ENCODE results near the gene VTI1A. TPM values are rescaled to one million over a fixed set of nuclear protein-coding genes. Genes with fewer than 3 reads are reported as not detected.
A peak's percentile ranks its signal among the peaks of the same experiment; 100 is the strongest.

The VTI1A gene
- total and polyA plus RNA-seq, 2 of the 13 experiments (the other 11 are each of a cell fraction or from before 2014, with no cell fraction given) = 11.7 to 32.7 TPM

DNA sequence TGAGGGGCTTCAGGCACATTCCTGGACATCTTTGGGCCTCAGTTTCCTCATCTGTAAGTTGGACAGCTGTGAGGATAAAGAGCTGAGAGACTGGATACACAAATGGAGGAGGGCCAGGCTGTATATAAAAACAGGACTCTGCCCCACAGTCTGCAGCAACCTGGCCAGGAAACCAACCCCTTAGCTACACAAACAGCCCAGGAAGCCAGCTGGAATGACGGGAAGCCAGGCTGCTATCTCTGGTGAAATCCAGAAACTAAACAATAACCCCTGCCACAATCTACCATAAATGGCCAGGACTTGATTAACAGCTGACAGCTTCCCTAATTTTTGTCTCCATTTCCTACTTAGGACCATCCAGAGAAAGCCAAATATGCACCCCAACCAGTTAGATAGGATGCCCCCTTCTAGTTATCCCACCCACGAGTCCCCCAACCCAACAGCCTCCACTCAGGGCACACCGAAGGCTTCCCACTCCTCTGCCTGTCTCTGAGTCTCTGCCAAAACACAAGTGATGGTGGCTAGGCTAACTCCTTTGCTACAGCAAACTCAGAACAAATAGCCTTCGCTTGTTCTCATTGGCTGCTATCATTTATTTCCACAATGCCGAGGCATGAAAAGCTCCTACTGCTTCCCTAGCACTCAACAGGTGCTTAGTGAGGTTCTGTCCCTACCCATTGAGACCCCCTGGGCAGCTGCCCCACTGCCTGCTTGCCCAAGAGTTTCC is 393.1 kb downstream of the VTI1A start (continued):
- TF ChIP-seq, protein P1, sequence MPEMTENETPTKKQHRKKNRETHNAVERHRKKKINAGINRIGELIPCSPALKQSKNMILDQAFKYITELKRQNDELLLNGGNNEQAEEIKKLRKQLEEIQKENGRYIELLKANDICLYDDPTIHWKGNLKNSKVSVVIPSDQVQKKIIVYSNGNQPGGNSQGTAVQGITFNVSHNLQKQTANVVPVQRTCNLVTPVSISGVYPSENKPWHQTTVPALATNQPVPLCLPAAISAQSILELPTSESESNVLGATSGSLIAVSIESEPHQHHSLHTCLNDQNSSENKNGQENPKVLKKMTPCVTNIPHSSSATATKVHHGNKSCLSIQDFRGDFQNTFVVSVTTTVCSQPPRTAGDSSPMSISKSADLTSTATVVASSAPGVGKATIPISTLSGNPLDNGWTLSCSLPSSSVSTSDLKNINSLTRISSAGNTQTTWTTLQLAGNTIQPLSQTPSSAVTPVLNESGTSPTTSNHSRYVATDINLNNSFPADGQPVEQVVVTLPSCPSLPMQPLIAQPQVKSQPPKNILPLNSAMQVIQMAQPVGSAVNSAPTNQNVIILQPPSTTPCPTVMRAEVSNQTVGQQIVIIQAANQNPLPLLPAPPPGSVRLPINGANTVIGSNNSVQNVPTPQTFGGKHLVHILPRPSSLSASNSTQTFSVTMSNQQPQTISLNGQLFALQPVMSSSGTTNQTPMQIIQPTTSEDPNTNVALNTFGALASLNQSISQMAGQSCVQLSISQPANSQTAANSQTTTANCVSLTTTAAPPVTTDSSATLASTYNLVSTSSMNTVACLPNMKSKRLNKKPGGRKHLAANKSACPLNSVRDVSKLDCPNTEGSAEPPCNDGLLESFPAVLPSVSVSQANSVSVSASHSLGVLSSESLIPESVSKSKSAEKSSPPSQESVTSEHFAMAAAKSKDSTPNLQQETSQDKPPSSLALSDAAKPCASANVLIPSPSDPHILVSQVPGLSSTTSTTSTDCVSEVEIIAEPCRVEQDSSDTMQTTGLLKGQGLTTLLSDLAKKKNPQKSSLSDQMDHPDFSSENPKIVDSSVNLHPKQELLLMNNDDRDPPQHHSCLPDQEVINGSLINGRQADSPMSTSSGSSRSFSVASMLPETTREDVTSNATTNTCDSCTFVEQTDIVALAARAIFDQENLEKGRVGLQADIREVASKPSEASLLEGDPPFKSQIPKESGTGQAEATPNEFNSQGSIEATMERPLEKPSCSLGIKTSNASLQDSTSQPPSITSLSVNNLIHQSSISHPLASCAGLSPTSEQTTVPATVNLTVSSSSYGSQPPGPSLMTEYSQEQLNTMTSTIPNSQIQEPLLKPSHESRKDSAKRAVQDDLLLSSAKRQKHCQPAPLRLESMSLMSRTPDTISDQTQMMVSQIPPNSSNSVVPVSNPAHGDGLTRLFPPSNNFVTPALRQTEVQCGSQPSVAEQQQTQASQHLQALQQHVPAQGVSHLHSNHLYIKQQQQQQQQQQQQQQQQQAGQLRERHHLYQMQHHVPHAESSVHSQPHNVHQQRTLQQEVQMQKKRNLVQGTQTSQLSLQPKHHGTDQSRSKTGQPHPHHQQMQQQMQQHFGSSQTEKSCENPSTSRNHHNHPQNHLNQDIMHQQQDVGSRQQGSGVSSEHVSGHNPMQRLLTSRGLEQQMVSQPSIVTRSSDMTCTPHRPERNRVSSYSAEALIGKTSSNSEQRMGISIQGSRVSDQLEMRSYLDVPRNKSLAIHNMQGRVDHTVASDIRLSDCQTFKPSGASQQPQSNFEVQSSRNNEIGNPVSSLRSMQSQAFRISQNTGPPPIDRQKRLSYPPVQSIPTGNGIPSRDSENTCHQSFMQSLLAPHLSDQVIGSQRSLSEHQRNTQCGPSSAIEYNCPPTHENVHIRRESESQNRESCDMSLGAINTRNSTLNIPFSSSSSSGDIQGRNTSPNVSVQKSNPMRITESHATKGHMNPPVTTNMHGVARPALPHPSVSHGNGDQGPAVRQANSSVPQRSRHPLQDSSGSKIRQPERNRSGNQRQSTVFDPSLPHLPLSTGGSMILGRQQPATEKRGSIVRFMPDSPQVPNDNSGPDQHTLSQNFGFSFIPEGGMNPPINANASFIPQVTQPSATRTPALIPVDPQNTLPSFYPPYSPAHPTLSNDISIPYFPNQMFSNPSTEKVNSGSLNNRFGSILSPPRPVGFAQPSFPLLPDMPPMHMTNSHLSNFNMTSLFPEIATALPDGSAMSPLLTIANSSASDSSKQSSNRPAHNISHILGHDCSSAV (CRISPR knock-in tag; IDR thresholded peaks at IDR 0.05; ENCODE audit: borderline replicate concordance) = no peak
- no peak for TF ChIP-seq NR2F6 (IDR thresholded peaks at IDR 0.05)
- peak; percentile 13; the same call in 1 of the 2 replicates for TF ChIP-seq NR2F6 (CRISPR knock-in tag; IDR thresholded peaks at IDR 0.05)

DNA sequence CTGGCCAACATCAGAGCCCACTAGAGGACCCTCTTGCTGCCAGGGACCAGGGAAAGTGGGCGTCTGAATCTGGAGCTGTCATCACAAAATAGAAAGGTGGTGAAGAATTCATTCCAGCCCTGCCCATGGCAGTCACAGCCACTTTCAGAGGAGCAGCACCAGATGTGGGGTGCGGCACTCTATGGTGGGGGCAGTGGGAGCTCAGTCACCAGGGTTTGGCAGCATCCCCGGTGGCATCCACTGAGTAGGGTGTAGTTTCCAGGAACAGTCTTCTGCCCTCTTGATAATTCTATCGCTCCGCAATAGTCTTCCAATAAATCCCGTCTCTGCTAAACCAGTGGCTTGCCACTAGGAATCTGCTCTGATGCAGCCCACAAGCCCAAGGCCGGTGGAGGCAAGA is 394.5 kb downstream of the VTI1A start:
- H3K4me1 ChIP-seq (ENCODE audit: insufficient read depth, low read length) = peaks cover 46% of the 10 kb centered on the region
- H3K79me2 ChIP-seq (ENCODE audit: insufficient read depth, low read length) = no peaks in the 10 kb centered on the region
- no peak for FAIRE-seq
- intact Hi-C loops (cut with micrococcal nuclease; ENCODE audit: unreplicated experiment) (loop anchor here (5.0 kb wide), 1 partner anchor 51 kb away; no protein-coding TSS in a partner anchor), in situ Hi-C loops (cut with HindIII; ENCODE audit: extremely low pct_ligation_motif_present, low pct_unique_long_range_greater_than_20kb) (no loop called here)
- no peak for ATAC-seq
- no TSS peak for BruUV-seq (replicated peaks)
- WGBS (ENCODE audit: low lambda C conversion rate) = 91% methylated on average over 7 of the region's 7 CpGs
- H3K4me2 ChIP-seq (ENCODE audit: low read depth, low read length) = no peak overlapping the region
- no peak overlapping the region for H3K9ac ChIP-seq (ENCODE audit: insufficient read depth, low read depth, low read length)
- no peak for DNase-seq (ENCODE audit: low spot score)
- H4K20me1 ChIP-seq (ENCODE audit: insufficient read depth, low read length) = no peaks in the 10 kb centered on the region
- H3K27me3 ChIP-seq (ENCODE audit: control insufficient read depth in 1 of 2, insufficient read depth in 2 of 2, low read length in 2 of 2) = no peaks in the 10 kb centered on the region
- ChIA-PET CTCF (ENCODE audit: low intra/inter-chr PET ratio, low total read pairs) (no interaction called here), POLR2A (no interaction called here)
- H3K36me3 ChIP-seq (replicated peaks in 1 of 2; ENCODE audit: control insufficient read depth in 1 of 2, insufficient read depth in 2 of 2, low read length in 2 of 2) = no peaks in the 10 kb centered on the region
- no peak overlapping the region for H3K4me3 ChIP-seq (replicated peaks in 1 of 3; ENCODE audit: insufficient read depth in 1 of 3, low read depth in 2 of 3, low read length in 3 of 3)
- H3K27ac ChIP-seq (ENCODE audit: extremely low read length, insufficient read depth, low read length) = no peak overlapping the region
- no peak overlapping the region for H2AFZ ChIP-seq (ENCODE audit: low read length)
- no peaks in the 10 kb centered on the region for H3K9me3 ChIP-seq (ENCODE audit: low read length)
- TF ChIP-seq ZNF451 (CRISPR knock-in tag; IDR thresholded peaks at IDR 0.05) (no peak), ZNF891 (CRISPR knock-in tag; IDR thresholded peaks at IDR 0.05) (no peak)
- TF ChIP-seq, protein P2, sequence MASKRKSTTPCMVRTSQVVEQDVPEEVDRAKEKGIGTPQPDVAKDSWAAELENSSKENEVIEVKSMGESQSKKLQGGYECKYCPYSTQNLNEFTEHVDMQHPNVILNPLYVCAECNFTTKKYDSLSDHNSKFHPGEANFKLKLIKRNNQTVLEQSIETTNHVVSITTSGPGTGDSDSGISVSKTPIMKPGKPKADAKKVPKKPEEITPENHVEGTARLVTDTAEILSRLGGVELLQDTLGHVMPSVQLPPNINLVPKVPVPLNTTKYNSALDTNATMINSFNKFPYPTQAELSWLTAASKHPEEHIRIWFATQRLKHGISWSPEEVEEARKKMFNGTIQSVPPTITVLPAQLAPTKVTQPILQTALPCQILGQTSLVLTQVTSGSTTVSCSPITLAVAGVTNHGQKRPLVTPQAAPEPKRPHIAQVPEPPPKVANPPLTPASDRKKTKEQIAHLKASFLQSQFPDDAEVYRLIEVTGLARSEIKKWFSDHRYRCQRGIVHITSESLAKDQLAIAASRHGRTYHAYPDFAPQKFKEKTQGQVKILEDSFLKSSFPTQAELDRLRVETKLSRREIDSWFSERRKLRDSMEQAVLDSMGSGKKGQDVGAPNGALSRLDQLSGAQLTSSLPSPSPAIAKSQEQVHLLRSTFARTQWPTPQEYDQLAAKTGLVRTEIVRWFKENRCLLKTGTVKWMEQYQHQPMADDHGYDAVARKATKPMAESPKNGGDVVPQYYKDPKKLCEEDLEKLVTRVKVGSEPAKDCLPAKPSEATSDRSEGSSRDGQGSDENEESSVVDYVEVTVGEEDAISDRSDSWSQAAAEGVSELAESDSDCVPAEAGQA (IDR thresholded peaks at IDR 0.05; ENCODE audit: low read depth) = no peak
- TF ChIP-seq, protein P2 (CRISPR knock-in tag; IDR thresholded peaks at IDR 0.05; ENCODE audit: borderline replicate concordance) = no peak

Data from HepG2 (cell line).